Measurements from ENCODE around the gene ZFPL1.

Gene ZFPL1

GRCh38 chr11:65130631-65131416 lies 46.8 kb downstream of the ZFPL1 start:
- DNase-seq = no peak

GRCh38 chr11:65131417-65131776 lies 47.4 kb downstream of the ZFPL1 start:
- no peak for DNase-seq

GRCh38 chr11:65131895-65132237 lies 47.8 kb downstream of the ZFPL1 start:
- no peak for DNase-seq

GRCh38 chr11:65132238-65132987 lies 48.4 kb downstream of the ZFPL1 start:
- no peak for DNase-seq

GRCh38 chr11:65132988-65133700 lies 49.1 kb downstream of the ZFPL1 start:
- DNase-seq = peak in 3 of 5 donors; percentile 38 to 43 (median 41)

GRCh38 chr11:65133724-65134123 lies 49.7 kb downstream of the ZFPL1 start:
- DNase-seq = no peak

- peak; percentile 81 to 91 (median 85) for DNase-seq
Observed at GRCh38 chr11:65134240-65134951, 50.4 kb downstream of the ZFPL1 start, which contains the start of gene SYVN1. SYVN1 (minus strand) TSS chr11:65134519; CDS start chr11:65133601, 918 bp downstream.

GRCh38 chr11:65134952-65135632 lies 51.1 kb downstream of the ZFPL1 start:
- peak; percentile 69 to 94 (median 79) for DNase-seq

GRCh38 chr11:65135633-65136145 lies 51.7 kb downstream of the ZFPL1 start:
- DNase-seq = no peak

GRCh38 chr11:65136515-65137096 lies 52.6 kb downstream of the ZFPL1 start:
- no peak for DNase-seq
